H1 (cell line): Measurements from ENCODE around the gene CHMP6. TPM values are rescaled to one million over a fixed set of nuclear protein-coding genes. Genes with fewer than 3 reads are reported as not detected.

Source experiments
- CTCF ChIA-PET: fragments of 300-600 bp; sonication (Branson Sonifier 250); formaldehyde crosslinking; loops from one replicate; lab custom pipeline; 2021; ENCODE audit not compliant: partially characterized antibody; lab: Charles Lee
- POLR2A ChIA-PET: fragments of 300-600 bp; sonication (Branson Sonifier 250); formaldehyde crosslinking; loops from one replicate; lab custom pipeline; 2021; ENCODE audit warnings: inconsistent platforms; ENCODE audit not compliant: partially characterized antibody; lab: Charles Lee
- DNase-seq, 2 experiments: peaks; one replicate each; pipeline versions ENCODE4 v3.0.0 to v3.0.0-alpha.2; 2010 to 2022; ENCODE audit warnings: low spot score in 2 of 2, low read depth in 1 of 2, mixed read lengths in 1 of 2
- FAIRE-seq: peaks from 2 replicates; lab custom pipeline; 2011; peaks lifted over from hg19 to GRCh38; lab: Jason Lieb, UNC
- H2AFZ ChIP-seq: 2 replicates; pipeline ENCODE4 v1.8.1; 2012; ENCODE audit warnings: low read length, inconsistent platforms
- H2AK5ac ChIP-seq: 2 replicates; pipeline ENCODE4 v1.6.1; 2013; ENCODE audit warnings: low read depth, low read length
- H2BK120ac ChIP-seq: replicated peaks from 2 replicates; pipeline ENCODE3; 2013; ENCODE audit warnings: low read depth, low read length, inconsistent platforms
- H2BK12ac ChIP-seq: 2 replicates; pipeline ENCODE4 v1.6.1; 2013; ENCODE audit warnings: low read depth, low read length
- H2BK15ac ChIP-seq: 2 replicates; pipeline ENCODE4 v1.6.1; 2013; ENCODE audit warnings: low read length
- H2BK20ac ChIP-seq: 2 replicates; pipeline ENCODE4 v1.6.1; 2013; ENCODE audit warnings: low read length
- H2BK5ac ChIP-seq: 2 replicates; pipeline ENCODE4 v1.6.1; 2013; ENCODE audit warnings: low read depth, low read length
- H3K14ac ChIP-seq: 2 replicates; pipeline ENCODE4 v1.6.1; 2013; ENCODE audit warnings: inconsistent platforms; ENCODE audit not compliant: insufficient read length
- H3K18ac ChIP-seq: 2 replicates; pipeline ENCODE4 v1.6.1; 2013; ENCODE audit warnings: low read length; ENCODE audit errors: extremely low read depth
- H3K23ac ChIP-seq: 2 replicates; pipeline ENCODE4 v1.6.1; 2013; ENCODE audit warnings: inconsistent platforms; ENCODE audit not compliant: insufficient read length
- H3K23me2 ChIP-seq: 2 replicates; pipeline ENCODE4 v1.6.1; 2013; ENCODE audit warnings: low read depth, low read length
- H3K27ac ChIP-seq: 2 replicates; pipeline ENCODE4 v1.6.1; 2011; ENCODE audit warnings: low read depth, low read length, inconsistent platforms
- H3K27me3 ChIP-seq, 4 experiments: replicated peaks in 1 of 4; 1 replicate in 1 of 4; 2 replicates in 3 of 4; pipeline versions ENCODE4 v1.6.1 to v1.8.1; 2011 to 2013; ENCODE audit warnings: low read length in 3 of 4, mild to moderate bottlenecking in 3 of 4, inconsistent platforms in 2 of 4, mixed read lengths in 2 of 4, moderate library complexity in 1 of 4; ENCODE audit not compliant: control insufficient read depth in 3 of 4, insufficient read depth in 3 of 4; ENCODE audit errors: extremely low read depth in 1 of 4
- H3K36me3 ChIP-seq, 4 experiments: 2 replicates each; pipeline versions ENCODE4 v1.6.1 to v1.8.1; 2011 to 2013; ENCODE audit warnings: mild to moderate bottlenecking in 4 of 4, low read length in 3 of 4, moderate library complexity in 2 of 4, control low read depth in 1 of 4, inconsistent platforms in 1 of 4; ENCODE audit not compliant: insufficient read depth in 4 of 4, control insufficient read depth in 2 of 4
- H3K4ac ChIP-seq: replicated peaks from 2 replicates; pipeline ENCODE3; 2013; ENCODE audit warnings: low read length, low read depth, mixed read lengths, inconsistent platforms; ENCODE audit not compliant: insufficient read length
- H3K4me1 ChIP-seq, 4 experiments: replicated peaks in 1 of 4; 1 replicate in 1 of 4; 2 replicates in 3 of 4; pipeline versions ENCODE4 v1.6.1 to v1.8.1; 2011 to 2013; ENCODE audit warnings: low read length in 3 of 4, inconsistent platforms in 2 of 4, mixed read lengths in 1 of 4; ENCODE audit not compliant: insufficient read depth in 4 of 4, control insufficient read depth in 3 of 4
- H3K4me2 ChIP-seq, 2 experiments: 2 replicates each; pipeline versions ENCODE4 v1.6.1 to v1.8.1; 2011 to 2013; ENCODE audit warnings: low read depth in 2 of 2, low read length in 2 of 2, control low read depth in 1 of 2, inconsistent platforms in 1 of 2, mild to moderate bottlenecking in 1 of 2; ENCODE audit not compliant: insufficient read depth in 1 of 2
- H3K4me3 ChIP-seq, 4 experiments: fragments of 200-600, 300-600 bp in 1 of 4; sonication (generic), shearing (Covaris generic), sonication (Bioruptor Twin) in 1 of 4; 2 replicates each; pipeline versions ENCODE4 v1.5.1 to v1.8.1; 2011 to 2016; ENCODE audit warnings: low read length in 4 of 4, low read depth in 3 of 4, control low read depth in 2 of 4, inconsistent platforms in 2 of 4, mild to moderate bottlenecking in 2 of 4, mixed read lengths in 1 of 4, moderate library complexity in 1 of 4; ENCODE audit not compliant: insufficient read depth in 2 of 4; ENCODE audit errors: extremely low read depth in 1 of 4
- H3K56ac ChIP-seq: replicated peaks from 2 replicates; pipeline ENCODE3; 2013; ENCODE audit warnings: low read depth, mild to moderate bottlenecking, mixed read lengths, low read length, inconsistent platforms; ENCODE audit not compliant: insufficient read length
- H3K79me1 ChIP-seq: 2 replicates; pipeline ENCODE4 v1.6.1; 2013; ENCODE audit warnings: low read depth, low read length, control low read depth
- H3K79me2 ChIP-seq, 2 experiments: 2 replicates each; pipeline versions ENCODE4 v1.6.1 to v1.8.1; 2012 to 2013; ENCODE audit warnings: low read length in 2 of 2, mild to moderate bottlenecking in 2 of 2, inconsistent platforms in 1 of 2; ENCODE audit not compliant: insufficient read depth in 2 of 2, control insufficient read depth in 1 of 2
- H3K9ac ChIP-seq, 4 experiments: replicated peaks in 1 of 4; 1 replicate in 1 of 4; 2 replicates in 3 of 4; pipeline versions ENCODE4 v1.6.1 to v1.8.1; 2011 to 2013; ENCODE audit warnings: low read depth in 3 of 4, low read length in 3 of 4, control low read depth in 2 of 4, mild to moderate bottlenecking in 2 of 4, moderate library complexity in 2 of 4, inconsistent platforms in 1 of 4; ENCODE audit errors: extremely low read depth in 1 of 4
- H3K9me3 ChIP-seq, 2 experiments: 2 replicates each; pipeline versions ENCODE4 v1.6.1 to v1.8.1; 2012 to 2013; ENCODE audit warnings: mild to moderate bottlenecking in 2 of 2, moderate library complexity in 2 of 2, control low read depth in 1 of 2, inconsistent platforms in 1 of 2, low read depth in 1 of 2, low read length in 1 of 2, mixed read lengths in 1 of 2; ENCODE audit not compliant: insufficient read depth in 2 of 2
- H4K20me1 ChIP-seq, 2 experiments: replicated peaks in 1 of 2; 2 replicates each; pipeline versions ENCODE3 to v1.8.1; 2011 to 2013; ENCODE audit warnings: inconsistent platforms in 2 of 2, low read length in 2 of 2, mild to moderate bottlenecking in 1 of 2; ENCODE audit not compliant: insufficient read depth in 2 of 2, control insufficient read depth in 1 of 2
- H4K5ac ChIP-seq: 2 replicates; pipeline ENCODE4 v1.6.1; 2013; ENCODE audit warnings: low read length, low read depth, mixed read lengths, inconsistent platforms; ENCODE audit not compliant: insufficient read length
- H4K8ac ChIP-seq: 2 replicates; pipeline ENCODE4 v1.8.0; 2013; ENCODE audit warnings: mild to moderate bottlenecking, moderate library complexity, low read length, inconsistent platforms; ENCODE audit not compliant: insufficient read depth; ENCODE audit errors: extremely low read depth
- H4K91ac ChIP-seq: replicated peaks from 2 replicates; pipeline ENCODE3; 2013; ENCODE audit warnings: low read length, mixed read lengths, inconsistent platforms; ENCODE audit not compliant: insufficient read length
- CTCF ChIP-seq, 3 experiments: IDR thresholded peaks; 1 replicate in 2 of 3; 2 replicates in 1 of 3; pipeline versions ENCODE4 v1.5.1 to v1.6.1; 2011; ENCODE audit warnings: low read length in 3 of 3, mild to moderate bottlenecking in 3 of 3, inconsistent platforms in 2 of 3, low read depth in 1 of 3, moderate library complexity in 1 of 3; ENCODE audit not compliant: insufficient read depth in 1 of 3; ENCODE audit errors: control extremely low read depth in 1 of 3
- EGR1 ChIP-seq: IDR thresholded peaks from 2 replicates; pipeline ENCODE4 v1.6.1; 2011; ENCODE audit warnings: low read depth, low read length, borderline replicate concordance
- KDM5A ChIP-seq: fragments of 200-600 bp; IDR thresholded peaks from 2 replicates; pipeline ENCODE4 v1.7.1; 2012; ENCODE audit warnings: mild to moderate bottlenecking, low read length, inconsistent platforms, mixed read lengths
- RAD21 ChIP-seq, 2 experiments: IDR thresholded peaks in 1 of 2; conservative IDR thresholded peaks in 1 of 2; 2 replicates each; pipeline ENCODE4 v1.6.1; 2011; ENCODE audit warnings: low read depth in 2 of 2, low read length in 2 of 2, improper control_type of control experiment in 1 of 2, inconsistent platforms in 1 of 2, mild to moderate bottlenecking in 1 of 2, moderate library complexity in 1 of 2
- WGBS, 2 experiments: shearing (Covaris generic) in 1 of 2; methylation state at CpG; one replicate each; pipeline versions ENCODE4 v1.1.6 to v1.1.7; 2013 to 2015; ENCODE audit warnings: low lambda C conversion rate in 2 of 2, mixed read lengths in 2 of 2, inconsistent platforms in 1 of 2, low coverage in 1 of 2, missing lambda C conversion rate in 1 of 2; ENCODE audit not compliant: insufficient replicate concordance in 2 of 2, insufficient coverage in 1 of 2, insufficient read length in 1 of 2; ENCODE audit errors: extremely low coverage in 1 of 2, missing lambda C conversion rate in 1 of 2; 5-methylcytosine and 5-hydroxymethylcytosine counted together
- polyA plus RNA-seq, 7 experiments: library from polyadenylated mRNA; depleted of rRNA in 3 of 7; stranded (reverse) in 5 of 7; unstranded in 2 of 7; fragments of >200 nt in 5 of 7; fragments of 200-250 nt in 2 of 7; gene quantifications; 1 replicate in 5 of 7; 2 replicates in 1 of 7; 4 replicates in 1 of 7; pipeline versions ENCODE4 v1.2.1 to v1.2.3, GENCODE V29; 2011 to 2013; ENCODE audit warnings: missing spikeins in 2 of 7, mixed read lengths in 2 of 7
- total RNA-seq: library from RNA; stranded (reverse); fragmentation: NEBNext Ultra II Directional; extraction: Animal tissue kit (Norgen Biotek cat#: 25700); gene quantifications from 2 replicates; pipeline ENCODE4 v1.2.1, GENCODE V29; 2021

CHMP6 gene
- total and polyA plus RNA-seq, 2 of the 8 experiments (the other 6 are each of a cell fraction or from before 2014, with no cell fraction given) = 15.7 to 24.3 TPM

- no peak overlapping the region for H2BK12ac ChIP-seq
- no peak overlapping the region for H2AFZ ChIP-seq
- no peak overlapping the region for H3K4me2 ChIP-seq
- H2BK5ac ChIP-seq = no peak overlapping the region
- H3K36me3 ChIP-seq = no peaks in the 10 kb centered on the region; a peak in 3 of 8 replicates
- 87% methylated on average over 34 of the region's 44 CpGs; no CpG with 5 or more reads in 1 of the 2 experiments for WGBS, 2 experiments
- no peak overlapping the region for H2BK20ac ChIP-seq
- H3K56ac ChIP-seq = no peak overlapping the region
- no peak overlapping the region for H4K5ac ChIP-seq
- H3K4me1 ChIP-seq = no peaks in the 10 kb centered on the region
- no peak for FAIRE-seq
- H2BK15ac ChIP-seq = no peak overlapping the region
- H3K4me3 ChIP-seq = no peak overlapping the region
- H3K4ac ChIP-seq = no peak overlapping the region
- CTCF ChIA-PET = interaction anchor here (0.6 to 1.8 kb wide), 8 partner anchors 8 to 177 kb away, joined by 3 to 8 read pairs (median 4); no protein-coding TSS in a partner anchor
- no peak overlapping the region for H3K27ac ChIP-seq
- H3K23ac ChIP-seq = no peak overlapping the region
- H3K79me2 ChIP-seq = no peaks in the 10 kb centered on the region
- DNase-seq = no peak
- peak overlapping the region; percentile 51; the same call in 1 of the 2 replicates for H4K8ac ChIP-seq
- H4K20me1 ChIP-seq = no peaks in the 10 kb centered on the region
- POLR2A ChIA-PET = no interaction called here
- no peaks in the 10 kb centered on the region for H3K9me3 ChIP-seq
- H3K23me2 ChIP-seq = no peaks in the 10 kb centered on the region
- no peak overlapping the region for H2BK120ac ChIP-seq
- no peak overlapping the region for H3K18ac ChIP-seq
- H3K79me1 ChIP-seq = no peaks in the 10 kb centered on the region
- H2AK5ac ChIP-seq = no peak overlapping the region
- H4K91ac ChIP-seq = no peak overlapping the region
- TF ChIP-seq CTCF (IDR thresholded peaks at IDR 0.05; ENCODE audit: control extremely low read depth in 1 of 3, insufficient read depth in 1 of 3, low read depth in 1 of 3, low read length in 3 of 3) (peak; percentile 48 to 51 (median 50)), RAD21 (IDR thresholded peaks at IDR 0.05 in 1 of 2, conservative IDR thresholded peaks at IDR 0.05 in 1 of 2; ENCODE audit: low read depth in 2 of 2, low read length in 2 of 2) (peak; percentile 41 to 58), KDM5A (no peak), EGR1 (peak; percentile 70)
- H3K14ac ChIP-seq = no peak overlapping the region
- H3K27me3 ChIP-seq = no peaks in the 10 kb centered on the region
- H3K9ac ChIP-seq = no peak overlapping the region
These were observed 41.9 kb upstream of the CHMP6 start for GRCh38 chr17:80949451-80950421.
